ENCODE measurements around the gene KLHL17. TPM values are rescaled to one million over a fixed set of nuclear protein-coding genes. Genes with fewer than 3 reads are reported as not detected.

The KLHL17 gene
- total RNA-seq, 1 donor from 2014 or later: 41.5 TPM

- Mint-ChIP-seq H3K9me3 (no peaks in the 10 kb centered on the region), H3K4me1 (no peaks in the 10 kb centered on the region), H3K27me3 (ENCODE audit: low read depth) (peaks cover 86% of the 10 kb centered on the region), H3K36me3 (ENCODE audit: low read depth) (no peaks in the 10 kb centered on the region), H3K27ac (ENCODE audit: unreplicated experiment) (no peak overlapping the region), H3K4me3 (no peak overlapping the region)
- DNase-seq (ENCODE audit: low read depth, low spot score): no peak
- TF ChIP-seq, protein P1, sequence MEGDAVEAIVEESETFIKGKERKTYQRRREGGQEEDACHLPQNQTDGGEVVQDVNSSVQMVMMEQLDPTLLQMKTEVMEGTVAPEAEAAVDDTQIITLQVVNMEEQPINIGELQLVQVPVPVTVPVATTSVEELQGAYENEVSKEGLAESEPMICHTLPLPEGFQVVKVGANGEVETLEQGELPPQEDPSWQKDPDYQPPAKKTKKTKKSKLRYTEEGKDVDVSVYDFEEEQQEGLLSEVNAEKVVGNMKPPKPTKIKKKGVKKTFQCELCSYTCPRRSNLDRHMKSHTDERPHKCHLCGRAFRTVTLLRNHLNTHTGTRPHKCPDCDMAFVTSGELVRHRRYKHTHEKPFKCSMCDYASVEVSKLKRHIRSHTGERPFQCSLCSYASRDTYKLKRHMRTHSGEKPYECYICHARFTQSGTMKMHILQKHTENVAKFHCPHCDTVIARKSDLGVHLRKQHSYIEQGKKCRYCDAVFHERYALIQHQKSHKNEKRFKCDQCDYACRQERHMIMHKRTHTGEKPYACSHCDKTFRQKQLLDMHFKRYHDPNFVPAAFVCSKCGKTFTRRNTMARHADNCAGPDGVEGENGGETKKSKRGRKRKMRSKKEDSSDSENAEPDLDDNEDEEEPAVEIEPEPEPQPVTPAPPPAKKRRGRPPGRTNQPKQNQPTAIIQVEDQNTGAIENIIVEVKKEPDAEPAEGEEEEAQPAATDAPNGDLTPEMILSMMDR (conservative IDR thresholded peaks at IDR 0.05): no peak
Measured at GRCh38 chr1:929712-930632, 30.4 kb upstream of the KLHL17 start.

DNA sequence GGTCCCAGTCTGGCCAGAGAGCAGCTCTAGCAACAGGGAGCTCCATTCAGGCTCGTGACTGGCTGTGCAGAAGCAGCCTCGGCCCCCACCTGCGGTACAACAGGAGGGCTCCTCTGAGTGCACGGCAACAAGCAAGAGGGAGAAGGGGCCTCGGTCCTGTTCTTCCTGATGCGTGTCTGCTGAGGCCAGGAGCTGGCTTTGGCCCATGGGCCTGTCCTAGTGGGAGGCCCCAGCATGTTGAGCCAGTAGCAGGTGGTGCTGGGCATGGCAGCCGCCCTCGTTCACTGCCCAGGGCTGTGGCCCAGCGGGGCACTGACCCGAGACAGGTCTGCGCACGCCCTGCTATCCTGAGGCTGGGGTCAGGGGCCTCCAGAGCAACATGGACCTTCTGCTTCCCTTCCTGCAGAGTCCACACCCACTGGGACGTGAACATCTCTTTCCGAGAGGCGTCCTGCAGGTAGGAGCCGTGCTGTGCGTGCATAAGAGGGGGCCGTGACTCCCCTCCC is 29.7 kb upstream of the KLHL17 start:
- no peak overlapping the region for H3K4me3 Mint-ChIP-seq
- peaks cover 88% of the 10 kb centered on the region for H3K27me3 Mint-ChIP-seq (ENCODE audit: low read depth)
- H3K36me3 Mint-ChIP-seq (ENCODE audit: low read depth): no peaks in the 10 kb centered on the region
- TF ChIP-seq, protein P1 (conservative IDR thresholded peaks at IDR 0.05): no peak
- DNase-seq (ENCODE audit: low read depth, low spot score): no peak
- no peak overlapping the region for H3K27ac Mint-ChIP-seq (ENCODE audit: unreplicated experiment)
- H3K4me1 Mint-ChIP-seq: no peaks in the 10 kb centered on the region
- no peaks in the 10 kb centered on the region for H3K9me3 Mint-ChIP-seq

DNA sequence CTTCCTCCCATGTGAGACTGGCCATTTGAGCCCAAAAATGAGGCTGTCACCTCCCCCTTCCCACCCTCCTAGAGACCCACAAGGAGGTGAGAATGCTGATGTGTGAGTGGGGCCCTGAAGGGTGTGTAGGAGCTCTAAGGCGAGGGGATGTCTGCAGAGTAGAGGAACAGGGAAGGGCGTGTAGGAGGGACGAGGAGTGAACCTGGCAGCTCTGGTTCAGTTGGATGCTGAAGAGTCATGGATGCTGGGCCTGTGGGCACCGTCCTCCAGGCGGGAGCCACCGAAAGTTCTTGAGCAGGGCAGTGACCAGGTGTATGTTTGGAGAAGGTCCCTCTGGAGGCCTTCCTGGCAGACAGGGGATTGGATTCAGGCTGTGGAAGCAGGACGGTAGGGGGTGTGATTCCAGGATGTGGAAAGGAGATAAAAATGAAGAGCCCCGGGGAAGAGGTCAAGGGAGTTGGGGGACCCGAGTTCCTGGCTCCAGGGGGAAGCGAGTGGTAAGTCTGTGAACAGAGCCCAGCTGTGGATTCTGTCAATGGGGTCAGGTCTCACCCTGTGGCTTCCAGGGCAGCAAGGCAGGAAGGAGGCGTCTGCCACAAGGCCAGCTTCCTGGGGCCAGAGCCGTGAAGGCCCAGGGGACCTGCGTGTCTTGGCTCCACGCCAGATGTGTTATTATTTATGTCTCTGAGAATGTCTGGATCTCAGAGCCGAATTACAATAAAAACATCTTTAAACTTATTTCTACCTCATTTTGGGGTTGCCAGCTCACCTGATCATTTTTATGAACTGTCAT is 28.8 kb upstream of the KLHL17 start:
- DNase-seq (ENCODE audit: low read depth, low spot score): no peak
- H3K4me3 Mint-ChIP-seq: no peak overlapping the region
- H3K36me3 Mint-ChIP-seq (ENCODE audit: low read depth): no peaks in the 10 kb centered on the region
- TF ChIP-seq, protein P1 (conservative IDR thresholded peaks at IDR 0.05): no peak
- H3K9me3 Mint-ChIP-seq: no peaks in the 10 kb centered on the region
- H3K27me3 Mint-ChIP-seq (ENCODE audit: low read depth): peaks cover 84% of the 10 kb centered on the region
- no peak overlapping the region for H3K27ac Mint-ChIP-seq (ENCODE audit: unreplicated experiment)
- no peaks in the 10 kb centered on the region for H3K4me1 Mint-ChIP-seq

GRCh38 chr1:932173-932510 is 28.2 kb upstream of the KLHL17 start:
- Mint-ChIP-seq H3K4me1 (no peaks in the 10 kb centered on the region), H3K36me3 (ENCODE audit: low read depth) (no peaks in the 10 kb centered on the region), H3K9me3 (no peaks in the 10 kb centered on the region), H3K27me3 (ENCODE audit: low read depth) (peaks cover 84% of the 10 kb centered on the region), H3K4me3 (no peak overlapping the region), H3K27ac (ENCODE audit: unreplicated experiment) (no peak overlapping the region)
- TF ChIP-seq, protein P1 (conservative IDR thresholded peaks at IDR 0.05): no peak
- DNase-seq (ENCODE audit: low read depth, low spot score): no peak

GRCh38 chr1:932776-933602 is 27.4 kb upstream of the KLHL17 start:
- TF ChIP-seq, protein P1 (conservative IDR thresholded peaks at IDR 0.05): no peak
- no peak overlapping the region for H3K4me3 Mint-ChIP-seq
- no peak for DNase-seq (ENCODE audit: low read depth, low spot score)
- no peaks in the 10 kb centered on the region for H3K36me3 Mint-ChIP-seq (ENCODE audit: low read depth)
- no peaks in the 10 kb centered on the region for H3K4me1 Mint-ChIP-seq
- H3K9me3 Mint-ChIP-seq: no peaks in the 10 kb centered on the region
- H3K27ac Mint-ChIP-seq (ENCODE audit: unreplicated experiment): no peak overlapping the region
- H3K27me3 Mint-ChIP-seq (ENCODE audit: low read depth): peaks cover 81% of the 10 kb centered on the region
